GM13977 (cell line): ENCODE measurements around the gene CREB3L2.
"Not testable (repeated sequence)": the region's sequence is repeated elsewhere in the genome, so short reads cannot be mapped to it uniquely, and the experiment has no call there.

Source experiments
- DNase-seq: peaks from one replicate; pipeline ENCODE4 v3.0.0; 2012; ENCODE audit warnings: low spot score
- CTCF ChIP-seq: IDR thresholded peaks from 2 replicates; pipeline ENCODE4 v1.5.1; 2012; ENCODE audit warnings: mild to moderate bottlenecking, control low read depth; ENCODE audit not compliant: insufficient read depth; ENCODE audit errors: extremely low read depth, missing control alignments
- in situ Hi-C: fragments of 300-500 bp; cut with MboI; formaldehyde crosslinking; loops from one replicate; pipeline ENCODE4 v1.12.0; 2022; ENCODE audit warnings: low sequenced_read_pairs, low pct_unique_long_range_greater_than_20kb, mixed read lengths, inconsistent platforms; ENCODE audit not compliant: unreplicated experiment

The CREB3L2 gene

GRCh38 chr7:137983323-137984008 is 18.4 kb downstream of the CREB3L2 start:
- in situ Hi-C loops, result no loop called here
- DNase-seq, result no peak
- TF ChIP-seq CTCF, result no peak

- in situ Hi-C loops, result not testable (repeated sequence)
Measured at GRCh38 chr7:137982394-137982793, 19.5 kb downstream of the CREB3L2 start.

GRCh38 chr7:137981668-137982067 is 20.2 kb downstream of the CREB3L2 start:
- TF ChIP-seq CTCF, result no peak
- peak; percentile 67 for DNase-seq
- in situ Hi-C loops, result no loop called here

More at GRCh38 chr7:137982394-137982793, 19.5 kb downstream of the CREB3L2 start:
- not testable (repeated sequence) for DNase-seq

- no peak for DNase-seq
- TF ChIP-seq CTCF, result no peak
- in situ Hi-C loops, result no loop called here
Measured at GRCh38 chr7:137981175-137981574, 20.7 kb downstream of the CREB3L2 start.

- no peak for DNase-seq
- in situ Hi-C loops, result no loop called here
- TF ChIP-seq CTCF, result no peak
Measured at GRCh38 chr7:137980308-137980707, 21.6 kb downstream of the CREB3L2 start.

- in situ Hi-C loops, result no loop called here
- no peak for TF ChIP-seq CTCF
- DNase-seq, result no peak
Measured at GRCh38 chr7:137978464-137979237, 23.2 kb downstream of the CREB3L2 start.

GRCh38 chr7:137977173-137977572 is 24.7 kb downstream of the CREB3L2 start:
- no peak for DNase-seq
- no peak for TF ChIP-seq CTCF
- in situ Hi-C loops, result no loop called here
